PC-9 (cell line): ENCODE results near the gene AOPEP.

Experiments used
- EZH2 ChIP-seq: fragments of 200-600 bp; sonication (generic); IDR thresholded peaks from 2 replicates; pipeline ENCODE4 v1.8.0; 2017; ENCODE audit warnings: antibody characterized with exemption, low read depth
- TF ChIP-seq, protein P1 (sequence below): fragments of 200-600 bp; sonication (generic); conservative IDR thresholded peaks from 2 replicates; pipeline ENCODE4 v1.6.1; 2017; ENCODE audit warnings: mixed run types, antibody characterized with exemption, mild to moderate bottlenecking, moderate library complexity

DNA sequence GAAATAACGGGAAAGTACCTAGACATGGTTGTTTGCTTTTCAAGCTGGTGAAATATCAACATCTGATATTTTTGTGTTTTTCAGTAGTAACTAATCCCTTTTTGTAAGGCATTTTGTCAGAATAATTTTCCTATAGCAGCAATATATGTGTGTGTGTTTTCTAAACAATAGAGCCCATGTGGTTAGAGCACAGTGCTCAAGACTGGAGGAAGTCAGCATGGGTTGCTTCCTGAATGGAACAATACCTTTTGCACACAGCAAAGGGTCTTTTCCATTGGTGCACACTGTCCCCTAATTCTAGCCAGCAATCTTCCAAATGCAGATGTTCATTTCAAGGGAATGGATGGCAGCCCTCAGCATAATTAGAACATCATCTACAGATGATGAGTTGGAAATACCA lies 270.1 kb downstream of the AOPEP start:
- TF ChIP-seq, protein P1, sequence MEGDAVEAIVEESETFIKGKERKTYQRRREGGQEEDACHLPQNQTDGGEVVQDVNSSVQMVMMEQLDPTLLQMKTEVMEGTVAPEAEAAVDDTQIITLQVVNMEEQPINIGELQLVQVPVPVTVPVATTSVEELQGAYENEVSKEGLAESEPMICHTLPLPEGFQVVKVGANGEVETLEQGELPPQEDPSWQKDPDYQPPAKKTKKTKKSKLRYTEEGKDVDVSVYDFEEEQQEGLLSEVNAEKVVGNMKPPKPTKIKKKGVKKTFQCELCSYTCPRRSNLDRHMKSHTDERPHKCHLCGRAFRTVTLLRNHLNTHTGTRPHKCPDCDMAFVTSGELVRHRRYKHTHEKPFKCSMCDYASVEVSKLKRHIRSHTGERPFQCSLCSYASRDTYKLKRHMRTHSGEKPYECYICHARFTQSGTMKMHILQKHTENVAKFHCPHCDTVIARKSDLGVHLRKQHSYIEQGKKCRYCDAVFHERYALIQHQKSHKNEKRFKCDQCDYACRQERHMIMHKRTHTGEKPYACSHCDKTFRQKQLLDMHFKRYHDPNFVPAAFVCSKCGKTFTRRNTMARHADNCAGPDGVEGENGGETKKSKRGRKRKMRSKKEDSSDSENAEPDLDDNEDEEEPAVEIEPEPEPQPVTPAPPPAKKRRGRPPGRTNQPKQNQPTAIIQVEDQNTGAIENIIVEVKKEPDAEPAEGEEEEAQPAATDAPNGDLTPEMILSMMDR = no peak
- TF ChIP-seq EZH2 = no peak
